LNCAP (cell line): ENCODE data around the gene TMEM131L.

Experiments
- CTCF ChIP-seq: fragments of 450-650 bp; IDR thresholded peaks from 2 replicates; pipeline ENCODE4 v1.5.1; 2017; ENCODE audit warnings: mild to moderate bottlenecking

TMEM131L gene

DNA sequence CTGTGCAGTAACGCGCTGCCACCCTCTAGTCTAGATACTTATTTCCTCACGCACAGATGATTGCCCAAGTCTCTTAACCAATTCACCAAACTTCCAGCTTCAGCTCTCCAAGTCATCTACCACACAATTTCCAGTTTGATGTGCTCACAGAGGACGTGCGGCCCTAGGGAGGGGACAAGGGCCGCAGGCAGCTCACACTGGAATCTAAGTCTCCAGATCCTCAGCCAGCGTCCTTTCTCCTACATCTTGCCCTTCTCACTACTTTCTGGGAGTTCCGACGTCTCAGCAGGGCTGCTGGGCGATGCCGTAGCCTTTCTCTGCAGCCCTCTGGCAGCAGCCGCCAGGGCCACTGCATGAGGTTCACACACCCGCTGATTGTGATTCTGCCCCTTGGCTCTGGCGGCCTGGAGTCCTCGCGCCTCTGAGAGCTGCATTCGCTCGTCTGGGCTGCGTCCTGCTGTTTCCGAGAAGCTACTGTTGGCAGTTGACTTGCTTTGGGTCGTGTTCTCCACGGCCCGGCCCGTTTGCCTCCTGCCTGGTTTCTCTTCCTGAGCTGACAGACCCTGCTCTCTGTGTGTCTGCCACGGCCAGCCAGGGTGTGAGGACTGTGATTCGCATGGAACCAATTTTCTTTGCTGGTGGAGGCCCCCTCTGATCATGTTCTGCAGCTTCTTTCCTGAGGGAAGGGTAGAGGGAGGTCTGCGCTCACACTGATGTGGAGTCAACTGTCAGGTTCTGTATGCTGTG is 14.1 kb upstream of the TMEM131L start:
- no peak for TF ChIP-seq CTCF

DNA sequence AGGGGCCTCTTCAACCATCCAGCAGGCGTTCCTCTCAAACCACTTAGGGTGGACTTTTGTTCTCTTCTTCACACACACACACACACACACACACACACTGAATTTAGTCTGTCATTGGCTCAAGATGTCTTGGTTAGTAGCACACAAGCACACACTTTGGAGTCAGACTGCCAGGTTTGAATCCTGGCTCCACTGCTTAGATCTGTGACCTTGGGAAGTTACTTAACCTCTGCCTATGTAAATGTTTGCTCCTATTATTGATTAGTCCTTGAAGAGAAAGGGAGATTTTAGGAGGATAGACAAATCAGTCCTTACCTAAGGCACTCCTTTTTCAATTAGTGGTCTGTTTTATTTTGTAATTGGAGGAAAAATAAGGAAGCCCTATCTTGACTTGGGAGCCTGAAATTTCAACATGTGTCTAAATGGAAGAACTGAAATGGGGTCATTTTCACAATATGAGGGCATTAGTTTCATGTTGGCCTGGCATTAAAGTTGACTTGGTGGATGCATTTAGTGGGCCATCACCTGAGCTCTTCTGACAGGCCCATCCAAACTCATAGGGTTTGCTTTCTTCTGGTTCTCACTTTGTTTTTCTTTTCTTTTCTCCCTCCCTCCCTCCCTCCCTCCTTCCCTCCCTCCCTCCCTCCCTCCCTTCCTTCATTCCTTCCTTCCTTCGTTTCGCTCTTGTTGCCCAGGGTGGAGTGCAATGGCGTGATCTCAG is 13.3 kb upstream of the TMEM131L start:
- no peak for TF ChIP-seq CTCF

- no peak for TF ChIP-seq CTCF
These were observed 12.8 kb upstream of the TMEM131L start for GRCh38 chr4:153453402-153453801.

- TF ChIP-seq CTCF = no peak
These were observed 7.2 kb upstream of the TMEM131L start for GRCh38 chr4:153458969-153459368.

DNA sequence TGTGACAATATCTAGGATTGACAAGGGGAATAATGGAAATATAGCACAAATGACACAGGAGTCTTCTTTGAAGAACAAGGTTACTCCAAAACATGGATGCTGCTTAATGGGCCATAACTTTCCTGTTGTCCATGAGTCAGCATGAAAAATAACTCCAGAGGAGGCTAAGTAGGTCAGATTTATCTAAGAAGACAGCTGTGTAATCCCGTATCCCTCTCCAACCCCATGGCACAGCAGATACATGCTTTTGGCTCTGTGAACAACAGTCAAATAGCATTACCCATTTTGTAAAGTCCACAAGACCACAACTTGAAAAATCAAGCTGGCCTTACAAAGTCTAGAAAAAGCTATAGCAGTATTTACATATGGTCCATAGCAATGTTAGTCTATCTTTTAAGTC is 2.1 kb upstream of the TMEM131L start:
- TF ChIP-seq CTCF = no peak

GRCh38 chr4:153465140-153465539 is 1.0 kb upstream of the TMEM131L start:
- no peak for TF ChIP-seq CTCF

DNA sequence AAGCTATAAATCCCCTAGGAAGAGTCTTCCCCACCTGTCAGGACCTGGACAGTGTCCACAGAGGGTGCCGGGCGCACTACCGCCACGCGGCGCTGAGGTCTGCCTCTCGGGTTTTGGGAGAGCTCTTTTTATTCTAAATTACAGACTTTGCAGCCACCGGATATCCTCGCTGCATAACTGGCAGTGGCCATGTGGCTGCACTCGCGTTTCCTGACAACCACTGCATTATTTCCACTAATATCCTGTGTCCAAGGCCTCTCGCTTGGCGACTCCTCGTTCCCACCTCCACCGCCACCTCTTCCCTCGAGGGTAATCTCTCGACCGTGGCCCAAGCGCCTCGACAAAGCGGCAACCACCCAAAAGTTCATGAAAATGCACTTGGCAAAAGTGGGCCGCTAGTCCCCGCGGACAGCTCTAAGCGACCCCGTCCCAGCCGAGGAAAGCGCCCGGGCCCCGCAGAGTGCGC is 512 bp upstream of the TMEM131L start:
- no peak for TF ChIP-seq CTCF
